Measurements from ENCODE around the gene MPPED2.

GRCh38 chr11:30495437-30495836, 90.7 kb downstream of the MPPED2 start:
- TF ChIP-seq CTCF (optimal IDR thresholded peaks at IDR 0.05 in 1 of 3, IDR thresholded peaks at IDR 0.05 in 1 of 3, conservative IDR thresholded peaks at IDR 0.05 in 1 of 3; ENCODE audit: extremely low read depth in 1 of 3, insufficient read depth in 2 of 3, low read length in 3 of 3) (no peak), EZH2 (IDR thresholded peaks at IDR 0.05; ENCODE audit: low read length) (no peak)

Measured in keratinocyte (primary cell).